ENCODE results near the gene DGLUCY.
A peak's percentile ranks its signal among the peaks of the same experiment; 100 is the strongest.
"Not testable (repeated sequence)": the region's sequence is repeated elsewhere in the genome, so short reads cannot be mapped to it uniquely, and the experiment has no call there.

DGLUCY gene

DNA sequence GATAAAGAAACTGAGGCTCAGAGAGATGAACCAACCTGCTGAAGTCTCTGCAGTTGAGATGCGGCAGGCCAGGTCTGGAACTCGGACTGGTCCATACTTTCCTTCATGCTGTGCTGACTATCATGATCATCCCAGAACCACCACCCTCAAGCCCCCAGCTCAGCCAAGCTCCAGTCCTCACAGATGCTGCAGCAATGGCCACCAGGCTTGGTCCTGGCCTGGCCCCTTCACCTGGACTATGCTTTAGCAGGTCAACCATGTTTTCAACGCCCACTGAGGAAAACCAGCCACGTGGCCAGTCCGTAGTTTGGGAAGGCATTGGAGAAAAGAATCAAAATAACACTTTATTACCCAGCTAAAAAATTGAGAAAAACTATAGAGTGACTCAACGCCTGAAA is 129.2 kb downstream of the DGLUCY start:
- intact Hi-C loops (cut with DNase I): no loop called here
- no peak for DNase-seq

DNA sequence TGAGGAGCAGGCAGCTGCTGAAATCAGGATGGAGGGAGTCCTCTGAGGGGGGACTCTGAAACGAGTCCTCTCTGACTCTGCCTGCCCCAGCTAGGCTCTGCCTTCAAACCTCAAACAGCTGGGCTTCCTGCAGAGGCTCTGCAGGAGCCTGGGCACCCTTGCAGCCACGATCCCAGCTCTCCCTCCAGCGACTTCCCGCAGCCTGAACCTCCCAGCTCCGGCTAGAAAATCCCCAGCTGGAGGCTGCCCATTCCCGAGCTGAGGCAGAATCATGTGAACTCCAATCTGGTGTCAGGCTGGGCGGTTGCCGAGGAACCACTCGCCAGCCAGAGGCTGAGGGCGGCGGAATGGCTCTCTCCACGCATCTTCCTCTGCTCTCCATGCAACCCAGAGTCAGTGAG is 130.6 kb downstream of the DGLUCY start, which contains the start of gene GPR68:
GPR68 (minus strand) TSS at position 204 of the 401 bp plus-strand sequence. CDS start 9,654 bp downstream, outside the sequence.
- DNase-seq: peak in 33 of 42 donors; percentile 11 to 69 (median 49)
- intact Hi-C loops (cut with DNase I): no loop called here

DNA sequence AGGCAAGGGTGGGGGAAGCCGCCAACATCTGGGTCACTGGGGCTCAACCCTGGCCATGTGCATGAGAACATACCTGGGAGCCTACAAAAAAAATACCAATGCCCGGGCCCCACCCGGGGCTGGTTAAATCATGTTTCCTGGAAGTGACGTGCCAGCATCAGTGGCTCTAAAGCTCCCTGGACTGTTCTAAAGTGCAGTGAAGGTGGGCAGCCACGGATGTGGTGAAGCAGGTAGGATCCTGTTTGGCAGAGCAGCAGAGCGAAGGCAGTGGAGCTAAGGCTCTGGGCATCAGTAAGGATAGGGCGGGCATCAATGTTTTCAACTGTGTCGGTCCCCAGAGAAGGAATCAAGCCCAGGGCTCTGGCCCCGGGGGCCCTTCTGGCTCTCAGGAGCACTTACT is 131.2 kb downstream of the DGLUCY start:
- intact Hi-C loops (cut with DNase I): no loop called here
- DNase-seq: no peak

DNA sequence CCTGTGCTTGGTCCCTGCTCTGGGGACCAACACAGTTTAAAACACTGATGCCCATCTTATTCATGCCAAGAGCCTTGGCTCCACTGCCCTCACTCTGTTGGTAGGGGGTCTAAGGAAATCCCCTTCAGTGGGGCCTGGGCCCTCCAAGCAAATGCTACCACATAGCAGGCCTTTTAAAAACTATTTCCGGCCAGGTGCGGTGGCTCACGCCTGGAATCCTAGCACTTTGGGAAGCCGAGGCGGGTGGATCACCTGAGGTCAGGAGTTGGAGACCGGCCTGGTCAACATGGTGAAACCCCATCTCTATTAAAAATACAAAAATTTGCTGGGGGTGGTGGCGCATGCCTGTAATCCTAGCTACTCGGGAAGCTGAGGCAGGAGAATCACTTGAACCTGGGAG is 131.7 kb downstream of the DGLUCY start:
- intact Hi-C loops (cut with DNase I); DNase-seq: not testable (repeated sequence)

DNA sequence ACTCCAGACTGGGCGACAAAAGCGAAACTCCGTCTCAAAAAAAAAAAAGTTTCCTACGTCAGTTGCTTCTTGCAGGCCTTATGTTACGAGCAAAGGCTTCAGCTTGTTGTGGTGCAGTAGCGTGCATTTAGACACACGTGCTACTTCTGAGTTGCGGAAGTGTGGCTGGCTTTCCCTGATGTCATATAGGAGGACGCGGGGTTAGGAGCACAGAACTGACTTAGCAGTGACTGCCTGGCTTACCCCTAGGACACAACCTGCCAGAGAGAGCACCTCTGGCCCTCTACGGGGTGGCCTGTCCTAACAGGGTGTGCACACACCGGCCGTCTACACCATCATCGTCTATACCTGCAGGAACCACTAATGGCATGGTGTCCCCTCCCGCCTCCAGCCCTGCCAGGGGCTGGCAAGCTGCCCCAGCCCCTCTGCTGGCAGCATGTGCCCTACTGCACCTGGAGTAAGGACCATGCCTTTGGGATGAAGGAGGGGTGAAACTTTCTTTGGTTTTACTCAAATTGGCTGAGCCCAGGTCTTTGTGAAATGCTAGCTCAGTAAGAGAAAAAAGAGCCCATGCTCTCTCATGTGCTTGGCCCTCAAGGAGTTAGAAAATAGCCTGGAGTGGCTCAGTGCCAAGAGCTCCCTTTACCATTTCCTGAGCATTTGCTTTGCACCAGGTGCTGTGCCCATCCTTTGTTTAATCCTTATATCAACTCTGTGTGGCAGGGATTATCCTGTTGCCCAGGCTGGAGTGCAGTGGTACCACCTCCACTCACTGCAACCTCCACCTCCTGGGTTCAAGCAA is 132.4 kb downstream of the DGLUCY start:
- no peak for DNase-seq
- intact Hi-C loops (cut with DNase I): no loop called here

DNA sequence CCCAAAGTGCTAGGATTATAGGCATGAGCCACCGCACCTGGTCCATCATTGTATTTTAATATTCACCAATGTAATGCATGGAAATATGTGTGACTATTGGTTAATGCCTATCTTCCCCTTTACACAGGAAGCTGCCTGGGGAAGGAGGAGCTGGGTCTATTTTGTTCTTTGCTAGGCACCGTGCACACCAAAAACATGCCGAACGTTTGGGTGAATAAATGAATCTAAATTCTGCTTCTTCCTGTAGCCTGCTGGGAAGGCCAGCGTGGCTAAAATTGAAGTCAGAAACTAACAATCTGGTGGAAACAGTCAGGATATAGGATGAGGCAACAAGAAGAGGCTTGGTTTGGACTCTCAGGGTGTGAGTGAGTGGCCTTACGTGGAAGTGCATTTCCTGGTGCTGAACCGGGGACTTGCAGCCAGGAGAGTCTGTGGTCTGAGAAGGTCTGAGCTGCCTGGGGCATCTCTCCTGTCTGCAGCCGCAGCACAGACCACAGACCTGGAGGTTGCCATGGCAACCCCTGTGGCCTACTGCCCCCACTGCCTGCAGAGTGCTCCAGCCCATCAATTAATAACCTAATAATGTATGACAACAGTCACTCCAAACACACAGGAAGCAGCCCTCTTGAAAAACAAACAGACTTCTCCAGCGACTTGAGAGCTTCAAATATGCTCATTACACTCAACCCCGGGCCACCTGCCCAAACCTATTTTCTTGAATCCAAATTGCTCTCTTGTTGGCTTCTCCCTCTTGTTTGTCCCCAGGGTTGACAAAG is 136.2 kb downstream of the DGLUCY start:
- intact Hi-C loops (cut with DNase I): no loop called here
- DNase-seq: no peak

DNA sequence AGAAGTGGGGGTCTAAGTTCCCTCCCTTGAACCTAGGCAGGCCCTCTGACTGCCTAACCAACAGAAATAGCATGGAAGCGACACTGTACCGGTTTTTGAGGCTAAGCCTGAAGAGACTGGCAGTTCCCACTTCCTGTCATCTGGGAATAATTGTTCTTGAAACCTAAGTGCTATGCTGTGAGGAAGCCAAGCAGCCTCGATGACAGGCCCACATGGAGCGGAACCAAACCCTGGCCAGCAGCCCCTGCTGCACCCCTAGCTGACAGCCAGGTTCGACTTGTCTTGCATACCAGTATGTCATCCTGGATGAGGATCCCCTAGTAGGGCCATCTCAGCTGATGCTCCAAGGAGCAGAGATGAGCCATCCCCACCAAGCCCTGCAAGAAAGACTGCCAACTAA is 137.0 kb downstream of the DGLUCY start:
- DNase-seq: no peak
- intact Hi-C loops (cut with DNase I): no loop called here

DNA sequence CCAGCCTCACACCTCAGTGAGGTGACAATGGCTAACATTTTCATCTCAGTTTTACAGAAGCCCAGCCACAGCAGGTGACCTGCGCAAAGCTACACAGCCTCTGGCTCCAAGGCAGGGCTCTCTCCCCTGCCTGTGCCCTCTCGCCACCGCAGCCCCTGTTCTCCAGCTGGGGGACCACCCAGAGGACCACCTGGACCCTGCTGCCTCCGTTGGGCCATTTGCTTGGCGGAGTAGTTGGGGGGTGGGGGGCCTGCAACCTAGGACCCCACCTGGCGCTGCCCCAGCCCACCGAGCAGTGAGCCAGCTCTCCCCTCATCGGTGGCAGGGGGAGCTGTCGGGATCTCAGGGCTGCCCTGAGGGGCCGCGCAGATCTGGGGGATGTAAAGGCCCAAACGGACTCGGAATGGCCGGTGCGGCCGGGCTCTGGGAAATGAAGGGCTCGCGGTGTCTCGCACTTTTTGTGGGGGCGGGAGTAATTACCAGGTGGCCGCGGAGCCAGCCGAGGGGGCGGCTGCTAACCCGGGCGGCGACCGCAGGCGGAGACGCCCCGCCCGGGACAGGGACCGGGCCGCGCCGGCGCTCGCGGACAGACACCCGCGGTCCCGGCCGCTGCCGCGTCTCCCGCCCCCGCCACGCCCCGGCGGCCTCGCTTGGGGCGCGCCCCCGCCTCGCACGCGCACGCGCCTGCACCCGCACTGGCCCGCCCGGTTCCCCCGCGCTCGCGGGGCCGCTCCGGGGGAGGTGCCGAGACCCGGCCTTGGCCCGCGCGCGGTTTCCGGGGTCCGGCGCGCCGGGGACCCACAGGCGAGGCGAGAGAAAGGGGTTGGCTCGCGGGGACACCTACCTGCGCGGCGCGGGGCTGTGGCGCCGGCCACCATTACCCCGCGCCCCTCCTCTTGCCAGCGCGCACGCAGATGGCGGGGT is 139.3 kb downstream of the DGLUCY start:
- DNase-seq: peak in 24 of 42 donors; percentile 12 to 69 (median 39)
- intact Hi-C loops (cut with DNase I): no loop called here

DNA sequence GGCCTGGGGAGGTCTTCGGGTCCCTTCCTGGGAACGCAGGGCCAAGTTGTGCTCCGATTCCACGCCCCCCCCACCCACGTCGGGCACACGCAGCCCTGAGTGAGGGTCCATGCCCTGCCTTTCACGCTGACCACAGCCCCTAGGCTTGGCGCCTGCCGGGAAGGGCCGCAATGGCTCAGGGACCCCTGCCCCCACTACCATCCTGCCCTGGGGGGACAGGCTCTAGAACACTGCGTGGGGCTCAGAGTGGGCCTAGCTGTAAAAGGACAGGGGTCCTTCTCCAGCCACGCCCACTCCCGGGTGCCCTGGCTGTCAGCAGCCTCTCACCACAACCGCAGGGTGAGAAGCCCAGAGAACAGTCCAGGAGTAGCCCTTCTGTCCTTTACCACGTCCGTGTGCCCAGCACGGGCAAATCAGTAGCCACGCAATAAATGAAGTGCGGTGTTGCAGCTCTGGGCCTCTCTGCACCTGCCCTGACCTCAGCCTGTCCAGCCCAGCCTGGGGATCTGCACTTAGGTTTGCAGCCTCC is 140.0 kb downstream of the DGLUCY start:
- no peak for DNase-seq
- intact Hi-C loops (cut with DNase I): no loop called here

DNA sequence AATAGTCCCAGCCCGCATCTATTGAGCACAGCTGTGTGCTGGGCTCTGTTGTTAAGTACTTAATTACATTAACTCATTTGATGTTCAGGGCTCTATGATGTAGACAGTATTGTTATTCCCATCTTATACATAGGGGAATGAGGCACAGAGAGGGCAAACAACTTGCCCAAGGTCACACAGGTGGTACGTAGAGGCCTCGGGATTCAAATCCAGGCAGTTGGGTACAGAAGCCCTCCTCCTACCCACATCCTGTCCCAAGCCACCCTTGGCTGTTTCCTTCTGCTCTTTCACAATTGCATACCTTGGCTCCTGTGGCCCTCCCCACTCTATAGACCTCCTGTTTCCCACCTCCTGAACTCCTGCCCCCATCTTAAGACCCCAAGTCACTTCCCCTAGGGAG is 140.6 kb downstream of the DGLUCY start:
- intact Hi-C loops (cut with DNase I): no loop called here
- no peak for DNase-seq

DNA sequence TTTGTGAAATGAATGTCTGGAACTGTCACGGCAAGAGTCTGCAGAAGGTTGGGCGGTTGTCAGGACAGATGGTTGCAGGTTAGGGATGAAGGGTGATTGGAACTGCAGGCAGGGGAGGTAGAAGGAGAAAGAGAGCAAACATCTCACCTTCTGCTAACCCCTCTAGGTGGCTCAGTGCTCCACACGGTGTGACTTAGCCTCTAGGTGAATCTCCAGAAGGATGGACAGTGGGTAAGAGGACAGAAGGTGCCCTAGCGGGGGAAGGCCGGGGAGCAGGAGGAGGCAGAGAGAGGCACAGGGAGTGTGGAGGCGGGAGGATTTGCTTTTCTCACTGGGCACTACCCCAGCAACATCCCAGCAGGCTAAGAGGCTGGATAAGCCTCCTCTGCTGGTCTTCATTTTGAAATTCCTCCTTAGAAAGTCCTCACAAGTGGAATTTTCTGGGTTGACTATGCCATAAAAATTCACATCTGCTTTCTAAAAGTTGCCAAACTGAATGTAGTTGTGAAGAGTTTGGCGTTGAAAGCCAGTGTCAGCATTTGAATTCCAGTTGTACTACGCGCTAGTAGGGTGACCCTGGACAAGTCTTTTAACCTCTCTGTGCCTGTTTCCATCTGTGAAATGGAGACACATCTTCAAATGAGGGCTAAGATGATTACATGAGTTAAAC is 141.3 kb downstream of the DGLUCY start:
- intact Hi-C loops (cut with DNase I): no loop called here
- no peak for DNase-seq

DNA sequence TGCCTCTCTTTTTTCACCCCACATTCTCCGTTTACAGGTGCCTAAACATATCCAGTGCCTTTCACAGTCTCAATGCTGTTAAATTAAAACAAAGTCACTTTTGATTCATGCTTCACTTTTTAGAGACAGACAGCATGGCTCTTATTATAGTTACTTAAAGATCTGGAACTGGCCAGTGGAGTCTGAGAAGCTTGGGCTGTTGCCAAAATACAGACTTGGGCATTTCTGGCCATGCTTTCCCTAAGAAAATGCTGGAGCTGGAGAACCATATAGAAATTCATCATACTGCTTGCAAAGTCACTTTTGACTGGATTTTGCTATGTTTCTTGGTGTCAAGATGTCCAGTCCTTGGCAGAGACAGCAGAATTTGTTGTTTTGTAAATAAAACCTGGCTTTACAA is 142.8 kb downstream of the DGLUCY start:
- DNase-seq: no peak
- intact Hi-C loops (cut with DNase I): no loop called here

DNA sequence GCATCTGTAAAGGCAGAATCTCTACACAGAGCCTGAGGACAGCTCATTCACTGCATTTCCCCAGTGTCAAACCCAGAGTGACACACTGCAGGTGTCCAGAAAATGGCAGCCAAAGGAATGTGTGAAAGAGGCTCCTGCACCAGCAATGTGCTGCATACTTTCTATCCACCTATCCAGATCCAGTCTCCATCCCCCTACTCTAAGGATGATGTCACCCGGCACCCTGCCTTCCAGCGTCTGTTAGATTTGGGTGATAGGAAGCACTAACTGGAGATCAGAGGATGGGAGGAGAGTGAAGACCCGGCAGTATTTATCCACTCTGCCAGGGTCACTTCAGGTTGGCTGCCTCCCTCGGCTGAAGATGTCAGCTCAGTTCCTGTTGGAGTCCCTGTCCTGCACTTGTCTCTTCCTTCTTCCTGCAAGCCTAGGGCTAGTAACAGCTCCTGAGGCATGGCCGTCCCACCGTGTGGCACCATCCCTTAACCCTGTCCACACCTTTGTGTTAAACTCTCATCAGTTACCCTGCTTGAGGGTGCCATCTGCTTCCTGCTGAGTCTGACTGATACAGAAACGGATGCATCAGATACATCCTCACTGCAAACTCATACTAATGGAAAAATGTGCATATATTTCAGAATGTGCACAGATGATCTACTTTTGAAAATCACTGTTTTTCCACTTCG is 143.6 kb downstream of the DGLUCY start:
- intact Hi-C loops (cut with DNase I): no loop called here
- peak in 2 of 42 donors; percentile 33 to 48 for DNase-seq

DNA sequence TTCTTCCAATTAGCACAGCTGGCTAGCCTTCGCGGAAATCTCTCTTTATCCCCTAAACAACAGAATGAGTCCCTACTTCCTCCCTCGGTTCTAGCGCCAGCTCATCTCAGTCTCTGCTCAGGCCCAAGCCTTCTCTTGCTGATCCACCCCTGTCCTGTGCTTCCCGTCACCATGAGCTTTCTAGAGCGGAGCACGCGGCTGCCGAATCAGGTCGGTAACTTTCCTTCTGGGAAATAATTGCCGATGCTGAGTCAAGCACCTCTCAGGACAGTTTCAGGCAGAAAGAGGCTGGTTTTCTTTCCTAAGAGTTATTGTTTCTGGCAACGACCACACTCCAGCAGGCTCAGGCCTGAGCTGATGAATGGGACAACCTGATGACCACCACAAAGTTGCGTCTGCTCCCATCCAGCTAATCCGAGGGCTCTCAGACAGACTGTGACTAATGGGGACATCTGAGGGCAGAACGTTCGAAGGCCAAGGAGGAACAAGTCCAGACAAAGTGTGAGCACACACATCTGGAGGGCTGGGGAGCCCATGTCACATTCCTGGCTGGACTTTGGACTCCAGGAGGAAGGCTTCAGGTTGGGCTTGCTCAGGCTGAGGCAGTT is 144.2 kb downstream of the DGLUCY start:
- peak in 37 of 42 donors; percentile 23 to 80 (median 58) for DNase-seq
- intact Hi-C loops (cut with DNase I): no loop called here

DNA sequence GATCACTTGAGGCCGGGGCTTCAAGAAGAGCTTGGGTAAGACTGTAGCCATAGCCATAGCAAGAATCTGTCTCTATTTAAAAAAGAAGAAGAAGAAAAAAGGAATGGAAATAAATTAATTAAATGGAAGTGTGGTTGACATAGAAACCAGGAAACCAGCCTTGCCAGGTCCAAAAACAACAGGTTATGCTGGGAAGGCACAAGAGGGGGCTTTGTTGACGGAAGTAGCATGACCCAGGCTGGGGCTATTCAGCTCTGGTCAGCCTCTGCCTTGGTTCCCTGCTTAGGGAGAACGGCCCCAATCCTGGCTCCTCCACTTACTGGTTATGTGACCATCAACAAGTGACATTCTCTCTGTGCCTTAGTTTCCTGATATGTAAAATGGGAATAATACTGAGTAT is 145.0 kb downstream of the DGLUCY start:
- DNase-seq: no peak
- intact Hi-C loops (cut with DNase I): no loop called here

DNA sequence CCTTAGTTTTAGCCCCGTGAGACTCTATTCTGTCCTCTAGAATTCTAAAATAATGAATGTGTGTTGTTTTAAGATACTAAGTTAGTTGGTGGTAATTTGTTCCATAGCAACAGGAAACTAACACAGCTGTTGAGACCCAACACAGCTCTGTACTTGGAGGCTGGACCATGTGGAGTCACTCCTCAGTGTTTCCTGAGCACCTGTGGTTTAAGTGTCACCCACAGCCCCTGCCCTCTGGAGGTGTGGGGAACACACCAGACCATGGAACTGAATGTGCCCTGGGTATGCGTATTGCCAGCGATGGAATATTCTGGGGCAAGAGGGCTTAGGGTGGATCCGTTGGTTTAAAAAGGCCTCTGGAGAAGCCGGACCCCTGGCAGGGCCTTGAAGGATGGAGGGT is 147.2 kb downstream of the DGLUCY start:
- intact Hi-C loops (cut with DNase I): no loop called here
- DNase-seq: no peak

DNA sequence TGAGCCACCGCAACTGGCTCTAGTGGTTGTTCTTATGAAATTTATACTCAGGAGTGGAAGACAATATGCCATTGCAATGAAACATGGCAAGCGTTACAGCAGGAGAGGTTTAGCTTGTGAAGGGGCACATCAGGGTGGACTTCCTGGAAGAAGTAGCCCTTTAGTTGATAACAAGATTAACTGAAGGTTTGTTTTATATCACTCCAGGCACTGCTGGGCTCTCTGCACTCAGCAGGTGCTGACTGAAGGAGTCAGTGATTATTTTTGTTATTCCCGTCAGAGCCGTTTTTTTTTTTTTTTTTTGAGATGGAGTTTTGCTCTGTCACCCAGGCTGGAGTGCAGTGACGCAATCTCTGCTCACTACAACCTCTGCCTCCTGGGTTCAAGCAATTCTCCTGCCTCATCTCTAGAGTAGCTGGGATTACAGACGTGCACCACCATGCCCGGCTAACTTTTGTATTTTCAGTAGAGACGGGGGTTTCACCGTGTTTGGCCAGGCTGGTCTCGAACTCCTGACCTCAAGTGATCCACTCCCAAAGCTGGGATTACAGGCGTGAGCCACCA is 148.2 kb downstream of the DGLUCY start:
- no peak for DNase-seq
- intact Hi-C loops (cut with DNase I): no loop called here

Data from head of caudate nucleus (tissue), 42 donors.